Vagina (tissue), 2 donors: ENCODE results near the gene ZRANB3. TPM values are rescaled to one million over a fixed set of nuclear protein-coding genes. Genes with fewer than 3 reads are reported as not detected.

ENCODE experiments used
- DNase-seq, 2 donors: peaks; one replicate each; pipeline ENCODE4 v3.0.0-alpha.2; 2017; ENCODE audit errors: extremely low spot score in 2 of 2
- H3K27ac ChIP-seq: fragments of 200-600 bp; sonication (generic); one replicate; pipeline ENCODE4 v1.5.1; 2019
- H3K27me3 ChIP-seq: fragments of 200-600 bp; sonication (generic); one replicate; pipeline ENCODE4 v1.5.1; 2019
- H3K36me3 ChIP-seq, 2 donors: fragments of 200-600 bp; sonication (generic); one replicate each; pipeline ENCODE4 v1.5.1; 2017 to 2019
- H3K4me1 ChIP-seq: fragments of 200-600 bp; sonication (generic); one replicate; pipeline ENCODE4 v1.5.1; 2019
- H3K4me3 ChIP-seq, 2 donors: fragments of 200-600 bp; sonication (generic); 1 replicate in 1 of 2; 2 replicates in 1 of 2; pipeline ENCODE4 v1.5.1; 2016 to 2019
- H3K9me3 ChIP-seq: fragments of 200-600 bp; sonication (generic); one replicate; pipeline ENCODE4 v1.5.1; 2019
- CTCF ChIP-seq, 3 experiments: fragments of 450-650 bp in 2 of 3; fragments of 200-600 bp in 1 of 3; sonication (generic) in 1 of 3; IDR thresholded peaks; one replicate each; pipeline ENCODE4 v1.5.1; 2017 to 2019; ENCODE audit warnings: antibody characterized with exemption in 3 of 3, mild to moderate bottlenecking in 2 of 3, moderate library complexity in 2 of 3
- POLR2A ChIP-seq, 2 donors: fragments of 450-650 bp; IDR thresholded peaks; one replicate each; pipeline ENCODE4 v1.6.1; 2017; ENCODE audit warnings: antibody characterized with exemption in 2 of 2, mild to moderate bottlenecking in 2 of 2, moderate library complexity in 2 of 2
- POLR2AphosphoS5 ChIP-seq, 2 donors: sonication (generic); formaldehyde crosslinking; IDR thresholded peaks; one replicate each; pipeline ENCODE4 v1.9.0; 2017; ENCODE audit warnings: antibody characterized with exemption in 2 of 2, mild to moderate bottlenecking in 2 of 2, low read depth in 1 of 2; ENCODE audit not compliant: insufficient read depth in 1 of 2
- intact Hi-C: fragments of 100-400 bp; cut with DNase I; formaldehyde crosslinking; loops from one replicate; pipeline ENCODE4 v1.15.1; 2023
- total RNA-seq: library from RNA; depleted of rRNA; stranded (reverse); fragments of >200 nt; gene quantifications from one replicate; pipeline ENCODE4 v1.2.3, GENCODE V29; 2016

ZRANB3 gene
- total RNA-seq, 1 donor from 2014 or later = 1.5 TPM

- H3K27ac ChIP-seq = no peak overlapping the region
- no peak for TF ChIP-seq CTCF (IDR thresholded peaks at IDR 0.05)
- no peak for TF ChIP-seq POLR2AphosphoS5 (IDR thresholded peaks at IDR 0.05; ENCODE audit: insufficient read depth in 1 of 2, low read depth in 1 of 2)
- no peak overlapping the region for H3K4me3 ChIP-seq
- H3K36me3 ChIP-seq = peaks cover 0 to 18% of the 10 kb centered on the region in 2 donors
- no peaks in the 10 kb centered on the region for H3K27me3 ChIP-seq
- no peak for DNase-seq
- intact Hi-C loops = no loop called here
- no peaks in the 10 kb centered on the region for H3K4me1 ChIP-seq
- H3K9me3 ChIP-seq = no peaks in the 10 kb centered on the region
Measured at GRCh38 chr2:135175177-135175576, 355.8 kb downstream of the ZRANB3 start.

- Histone ChIP-seq H3K36me3 (peaks cover 0 to 22% of the 10 kb centered on the region in 2 donors), H3K27me3 (no peaks in the 10 kb centered on the region), H3K4me3 (no peak overlapping the region), H3K9me3 (no peaks in the 10 kb centered on the region), H3K27ac (no peak overlapping the region), H3K4me1 (no peaks in the 10 kb centered on the region)
- TF ChIP-seq POLR2A (IDR thresholded peaks at IDR 0.05) (no peak), POLR2AphosphoS5 (IDR thresholded peaks at IDR 0.05; ENCODE audit: insufficient read depth in 1 of 2, low read depth in 1 of 2) (no peak), CTCF (IDR thresholded peaks at IDR 0.05) (no peak)
- DNase-seq = no peak
- intact Hi-C loops = no loop called here
Measured at GRCh38 chr2:135174810-135175093, 356.3 kb downstream of the ZRANB3 start.

DNA sequence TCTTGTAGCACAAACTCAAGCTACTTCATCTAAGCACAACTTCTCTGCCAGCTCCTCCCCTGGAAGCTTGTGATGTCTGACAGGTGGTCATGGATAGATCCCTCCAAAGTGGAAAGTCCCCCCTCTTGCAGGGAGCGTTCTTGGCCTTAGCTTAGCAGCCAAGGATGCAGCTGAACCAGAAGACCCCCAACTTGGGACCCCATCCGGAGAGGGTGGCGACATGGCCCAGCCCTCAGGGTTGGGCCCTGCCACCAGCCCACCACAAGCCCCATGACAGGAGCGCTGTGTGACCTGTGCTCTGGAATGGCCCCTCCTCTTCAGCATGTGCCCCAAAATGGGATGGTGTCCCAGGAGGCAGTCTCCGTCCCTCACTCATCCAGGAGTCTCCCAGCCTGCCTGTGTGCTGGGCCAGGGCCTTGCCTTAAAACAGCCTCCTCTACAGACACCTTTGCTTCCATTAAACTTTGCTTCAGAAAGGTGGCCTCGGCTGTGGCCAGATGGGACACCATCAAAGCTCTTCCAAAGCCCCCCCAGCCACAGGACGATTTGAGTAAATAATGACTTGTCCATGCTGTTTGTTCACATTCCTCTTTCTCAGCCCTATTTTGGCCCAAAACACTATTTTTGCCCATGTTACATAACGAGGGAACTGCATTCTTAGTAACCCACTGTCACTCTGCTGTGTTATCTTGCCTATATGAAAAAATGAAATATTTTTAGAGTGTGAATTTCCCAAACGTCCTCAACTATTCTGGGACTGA lies 356.8 kb downstream of the ZRANB3 start:
- Histone ChIP-seq H3K4me3 (no peak overlapping the region), H3K27me3 (no peaks in the 10 kb centered on the region), H3K9me3 (no peaks in the 10 kb centered on the region), H3K27ac (no peak overlapping the region), H3K4me1 (no peaks in the 10 kb centered on the region), H3K36me3 (peaks cover 0 to 27% of the 10 kb centered on the region in 2 donors)
- no peak for TF ChIP-seq CTCF (IDR thresholded peaks at IDR 0.05)
- TF ChIP-seq POLR2AphosphoS5 (IDR thresholded peaks at IDR 0.05; ENCODE audit: insufficient read depth in 1 of 2, low read depth in 1 of 2) = no peak
- no peak for TF ChIP-seq POLR2A (IDR thresholded peaks at IDR 0.05)
- intact Hi-C loops = no loop called here
- no peak for DNase-seq

DNA sequence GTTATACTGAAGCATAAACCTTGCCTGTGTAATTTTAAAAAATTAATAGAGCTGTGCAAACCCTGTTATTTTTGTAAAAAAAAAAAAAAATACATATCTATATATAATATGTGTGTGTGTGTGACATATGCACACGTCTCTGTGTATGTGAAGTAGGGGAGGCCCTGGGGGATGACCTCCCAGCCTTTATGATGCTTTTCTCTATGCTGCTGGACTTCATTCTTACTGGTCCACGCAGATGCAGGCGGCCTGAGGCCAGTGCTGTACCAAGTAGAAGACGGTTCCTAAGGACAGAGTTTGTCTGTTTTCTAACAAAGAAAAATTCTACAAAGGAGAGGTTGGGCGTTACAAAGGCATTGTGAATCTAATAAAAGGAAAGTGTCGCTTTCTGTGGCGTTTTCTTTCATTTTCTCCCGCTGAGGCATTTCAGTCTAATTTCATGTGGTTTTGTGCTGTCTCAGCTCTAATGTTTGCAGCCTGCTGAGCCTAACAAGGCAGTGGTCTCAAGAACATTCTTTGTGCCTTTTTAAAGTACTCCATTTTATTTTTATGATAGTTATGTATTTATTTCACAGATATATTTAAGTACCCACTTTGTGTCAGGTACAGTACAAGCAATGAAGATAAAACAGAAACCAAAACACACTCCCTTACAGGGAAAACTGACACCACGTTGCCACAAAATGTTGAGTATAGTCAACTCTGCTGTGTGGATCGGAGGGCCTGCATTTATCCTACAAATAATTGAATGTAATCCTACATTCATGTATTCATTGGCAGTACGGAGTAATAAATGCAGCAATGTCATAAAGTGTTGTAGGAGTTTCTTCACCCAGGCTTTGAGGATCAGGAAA lies 360.9 kb downstream of the ZRANB3 start:
- intact Hi-C loops = no loop called here
- no peaks in the 10 kb centered on the region for H3K4me1 ChIP-seq
- no peak for DNase-seq
- H3K36me3 ChIP-seq = peaks cover 0 to 46% of the 10 kb centered on the region in 2 donors
- H3K9me3 ChIP-seq = no peaks in the 10 kb centered on the region
- H3K4me3 ChIP-seq = no peak overlapping the region
- TF ChIP-seq CTCF (IDR thresholded peaks at IDR 0.05) (no peak), POLR2A (IDR thresholded peaks at IDR 0.05) (no peak), POLR2AphosphoS5 (IDR thresholded peaks at IDR 0.05; ENCODE audit: insufficient read depth in 1 of 2, low read depth in 1 of 2) (no peak)
- H3K27me3 ChIP-seq = no peaks in the 10 kb centered on the region
- no peak overlapping the region for H3K27ac ChIP-seq
